IMR-90 (cell line): ENCODE data around the gene NACC1. TPM values are rescaled to one million over a fixed set of nuclear protein-coding genes. Genes with fewer than 3 reads are reported as not detected.

Experiments used
- ATAC-seq: fragments of 200-7000 bp; cut with Tn5 transposase; 2 replicates; pipeline ENCODE4 v1.9.1; 2020; ENCODE audit warnings: low read depth, mild to moderate bottlenecking, moderate library complexity
- BruUV-seq: library from RNA; stranded (reverse); fragments of 400-500 nt; replicated peaks from 2 replicates; lab custom pipeline; 2021; lab: Mats Ljungman, UMichigan
- CTCF ChIA-PET: fragments of 300-600 bp; formaldehyde crosslinking; extraction: SDS; loops from one replicate; lab custom pipeline; 2021; ENCODE audit warnings: antibody characterized with exemption; lab: Yijun Ruan, JAX
- POLR2A ChIA-PET: fragments of 300-600 bp; sonication (Branson Sonifier 250); formaldehyde crosslinking; loops from one replicate; lab custom pipeline; 2022; ENCODE audit warnings: antibody characterized with exemption; ENCODE audit not compliant: unreplicated experiment; lab: Charles Lee
- DNase-seq: peaks from one replicate; pipeline ENCODE4 v3.0.0; 2013
- H2AFZ ChIP-seq: replicated peaks from 2 replicates; pipeline ENCODE3; 2013; ENCODE audit warnings: low read length, mild to moderate bottlenecking; ENCODE audit not compliant: poor library complexity
- H2AK5ac ChIP-seq: 2 replicates; pipeline ENCODE4 v1.6.1; 2013; ENCODE audit warnings: low read depth, low read length, inconsistent platforms
- H2AK9ac ChIP-seq: replicated peaks from 2 replicates; pipeline ENCODE3; 2013; ENCODE audit warnings: mild to moderate bottlenecking, low read depth, low read length, moderate library complexity; ENCODE audit not compliant: poor library complexity
- H2BK120ac ChIP-seq: 2 replicates; pipeline ENCODE4 v1.6.1; 2013; ENCODE audit warnings: low read depth, low read length, inconsistent platforms
- H2BK15ac ChIP-seq: 3 replicates; pipeline ENCODE4 v1.6.1; 2013; ENCODE audit warnings: low read depth, low read length, inconsistent platforms
- H2BK20ac ChIP-seq: 2 replicates; pipeline ENCODE4 v1.6.1; 2013; ENCODE audit warnings: low read depth, mild to moderate bottlenecking, inconsistent platforms, low read length, moderate library complexity
- H2BK5ac ChIP-seq: 2 replicates; pipeline ENCODE4 v1.6.1; 2013; ENCODE audit warnings: mild to moderate bottlenecking, low read depth, low read length, inconsistent platforms; ENCODE audit not compliant: poor library complexity, severe bottlenecking
- H3K14ac ChIP-seq: replicated peaks from 2 replicates; pipeline ENCODE4 v1.6.1; 2013; ENCODE audit warnings: low read depth, low read length, inconsistent platforms
- H3K18ac ChIP-seq: 2 replicates; pipeline ENCODE4 v1.6.1; 2013; ENCODE audit warnings: low read depth, low read length, control low read depth
- H3K23ac ChIP-seq: 2 replicates; pipeline ENCODE4 v1.6.1; 2013; ENCODE audit warnings: low read depth, low read length, inconsistent platforms
- H3K27ac ChIP-seq: 2 replicates; pipeline ENCODE4 v1.5.1; 2013; ENCODE audit warnings: mild to moderate bottlenecking, control low read depth, low read length; ENCODE audit not compliant: insufficient read depth
- H3K27me3 ChIP-seq: 2 replicates; pipeline ENCODE4 v1.6.1; 2013; ENCODE audit warnings: low read length; ENCODE audit not compliant: control insufficient read depth, insufficient read depth
- H3K36me3 ChIP-seq: 2 replicates; pipeline ENCODE4 v1.6.1; 2013; ENCODE audit warnings: low read length, mixed read lengths; ENCODE audit not compliant: control insufficient read depth, insufficient read depth
- H3K4ac ChIP-seq: 2 replicates; pipeline ENCODE4 v1.6.1; 2013; ENCODE audit warnings: low read depth, low read length, inconsistent platforms
- H3K4me1 ChIP-seq: 2 replicates; pipeline ENCODE4 v1.6.1; 2013; ENCODE audit warnings: low read length, mixed read lengths; ENCODE audit not compliant: control insufficient read depth, insufficient read depth
- H3K4me2 ChIP-seq: 2 replicates; pipeline ENCODE4 v1.6.1; 2013; ENCODE audit warnings: low read depth, mild to moderate bottlenecking, control low read depth, low read length, moderate library complexity
- H3K4me3 ChIP-seq: 2 replicates; pipeline ENCODE4 v1.5.1; 2013; ENCODE audit warnings: low read depth, mild to moderate bottlenecking, control low read depth, low read length, moderate library complexity; ENCODE audit not compliant: insufficient read depth
- H3K56ac ChIP-seq: 2 replicates; pipeline ENCODE4 v1.6.1; 2013; ENCODE audit warnings: low read length, inconsistent platforms; ENCODE audit not compliant: insufficient read depth; ENCODE audit errors: extremely low read depth
- H3K79me1 ChIP-seq, 2 experiments: 2 replicates each; pipeline ENCODE4 v1.6.1; 2013; ENCODE audit warnings: low read length in 2 of 2, inconsistent platforms in 1 of 2, low read depth in 1 of 2
- H3K9ac ChIP-seq: 2 replicates; pipeline ENCODE4 v1.6.1; 2013; ENCODE audit warnings: low read depth, low read length, control low read depth
- H3K9me1 ChIP-seq: 2 replicates; pipeline ENCODE4 v1.6.1; 2013; ENCODE audit warnings: low read length, inconsistent platforms; ENCODE audit not compliant: insufficient read depth
- H3K9me3 ChIP-seq: 2 replicates; pipeline ENCODE4 v1.6.1; 2013; ENCODE audit warnings: low read length; ENCODE audit not compliant: control insufficient read depth, insufficient read depth
- H4K20me1 ChIP-seq: 2 replicates; pipeline ENCODE4 v1.6.1; 2013; ENCODE audit warnings: low read length, inconsistent platforms; ENCODE audit not compliant: insufficient read depth
- H4K5ac ChIP-seq: 2 replicates; pipeline ENCODE4 v1.6.1; 2013; ENCODE audit warnings: mild to moderate bottlenecking, low read depth, low read length, control low read depth
- H4K8ac ChIP-seq, 2 experiments: 2 replicates each; pipeline ENCODE4 v1.6.1; 2013; ENCODE audit warnings: low read depth in 2 of 2, low read length in 2 of 2, control low read depth in 1 of 2, inconsistent platforms in 1 of 2
- H4K91ac ChIP-seq: 2 replicates; pipeline ENCODE4 v1.6.1; 2013; ENCODE audit warnings: low read depth, low read length, inconsistent platforms; ENCODE audit not compliant: insufficient read depth
- BHLHE40 ChIP-seq: fragments of 150-350 bp; IDR thresholded peaks from 2 replicates; pipeline ENCODE4 v1.6.1; 2016; ENCODE audit warnings: mild to moderate bottlenecking, low read depth, low read length
- CEBPB ChIP-seq: IDR thresholded peaks from 2 replicates; pipeline ENCODE4 v1.6.1; 2012; ENCODE audit warnings: low read depth, low read length, improper control_type of control experiment
- CTCF ChIP-seq: conservative IDR thresholded peaks from 2 replicates; pipeline ENCODE4 v1.5.1; 2012; ENCODE audit warnings: mild to moderate bottlenecking, low read depth, low read length, improper control_type of control experiment
- MAFK ChIP-seq: IDR thresholded peaks from 2 replicates; pipeline ENCODE4 v1.6.1; 2012; ENCODE audit warnings: low read depth, low read length, improper control_type of control experiment
- MAZ ChIP-seq: IDR thresholded peaks from 2 replicates; pipeline ENCODE4 v1.6.1; 2012; ENCODE audit warnings: low read depth, mild to moderate bottlenecking, low read length, improper control_type of control experiment, moderate library complexity, borderline replicate concordance
- MXI1 ChIP-seq: IDR thresholded peaks from 2 replicates; pipeline ENCODE4 v1.6.1; 2012; ENCODE audit warnings: low read depth, mild to moderate bottlenecking, low read length, moderate library complexity, borderline replicate concordance
- POLR2A ChIP-seq: IDR thresholded peaks from 2 replicates; pipeline ENCODE4 v1.6.1; 2012; ENCODE audit warnings: mild to moderate bottlenecking, low read depth, low read length
- RCOR1 ChIP-seq: IDR thresholded peaks from 2 replicates; pipeline ENCODE4 v1.6.1; 2012; ENCODE audit warnings: mild to moderate bottlenecking, low read length, improper control_type of control experiment; ENCODE audit not compliant: insufficient replicate concordance
- WGBS, 2 experiments: methylation state at CpG; one replicate each; pipeline versions ENCODE4 v1.1.5 to v1.1.7; 2013; ENCODE audit warnings: missing lambda C conversion rate in 2 of 2; ENCODE audit not compliant: insufficient read length in 1 of 2; ENCODE audit errors: extremely low coverage in 2 of 2; 5-methylcytosine and 5-hydroxymethylcytosine counted together
- dilution Hi-C: fragments of 300-500 bp; cut with HindIII; formaldehyde crosslinking; loops from one replicate; pipeline ENCODE4 v1.14.3; 2018; ENCODE audit warnings: low sequenced_read_pairs; ENCODE audit not compliant: unreplicated experiment
- in situ Hi-C: fragments of 300-500 bp; cut with MboI; formaldehyde crosslinking; loops from 3 replicates; pipeline ENCODE4 v1.14.3; 2019; ENCODE audit warnings: low sequenced_read_pairs, inconsistent platforms, mixed read lengths
- intact Hi-C: fragments of 100-400 bp; cut with micrococcal nuclease; formaldehyde crosslinking; loops from 2 replicates; pipeline ENCODE4 v1.10.0; 2022
- polyA plus RNA-seq, 3 experiments: library from polyadenylated mRNA; depleted of rRNA; stranded (reverse); fragments of >200 nt; gene quantifications; 2 replicates each; pipeline ENCODE4 v1.2.3, GENCODE V29; 2012; ENCODE audit warnings: low replicate concordance in 1 of 3
- total RNA-seq: library from RNA; depleted of rRNA; stranded (reverse); fragments of >200 nt; gene quantifications from 2 replicates; pipeline ENCODE4 v1.2.3, GENCODE V29; 2012
- TF ChIP-seq, protein P1 (sequence below): fragments of 150-350 bp; IDR thresholded peaks from 2 replicates; pipeline ENCODE4 v1.6.1; 2017; ENCODE audit warnings: mild to moderate bottlenecking, antibody characterized with exemption, low read length, low read depth

The NACC1 gene
- total and polyA plus RNA-seq, 2 of the 4 experiments (the other 2 are of a cell fraction) = 42.5 to 181 TPM

DNA sequence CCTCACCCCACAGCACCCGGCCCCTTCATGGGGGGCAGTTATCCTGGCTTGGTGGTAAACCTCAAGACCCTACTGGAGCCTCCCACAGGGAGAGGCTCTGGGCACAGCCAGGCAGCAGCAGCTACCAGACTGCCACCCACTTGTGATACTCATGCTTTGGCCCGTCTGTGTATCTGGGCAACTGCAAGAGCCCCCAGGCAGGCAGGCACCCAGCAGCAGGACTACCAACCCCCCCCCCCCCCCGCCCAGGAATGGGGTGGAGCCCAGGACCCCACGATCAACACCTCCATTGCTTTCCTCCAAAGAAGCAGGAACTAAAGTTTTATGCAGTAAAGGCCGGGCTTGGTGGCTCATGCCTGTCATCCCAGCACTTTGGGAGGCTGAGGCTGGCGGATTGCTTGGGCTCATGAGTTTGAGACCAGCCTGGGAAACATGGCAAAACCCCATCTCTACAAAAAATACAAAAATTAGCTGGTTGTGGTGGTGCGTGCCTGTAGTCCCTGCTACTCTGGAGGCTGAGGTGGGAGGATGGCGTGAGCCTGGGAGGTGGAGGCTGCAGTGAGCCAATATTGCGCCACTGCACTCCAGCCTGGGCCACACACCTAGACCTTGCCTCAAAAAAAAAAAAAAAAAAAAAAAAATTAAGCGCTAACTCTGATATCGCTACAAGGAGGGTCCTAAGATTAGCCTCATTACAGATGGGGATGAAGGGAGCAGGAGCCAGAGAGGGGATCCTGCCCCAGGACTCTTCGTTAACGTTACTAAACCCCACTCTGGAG lies 14.3 kb upstream of the NACC1 start:
- ChIA-PET POLR2A (no interaction called here), CTCF (no interaction called here)
- no peak overlapping the region for H3K4ac ChIP-seq
- no peak overlapping the region for H2BK120ac ChIP-seq
- peaks cover 16% of the 10 kb centered on the region for H3K36me3 ChIP-seq
- no peaks in the 10 kb centered on the region; the same call in 1 of the 2 replicates for H4K20me1 ChIP-seq
- H3K9ac ChIP-seq = no peak overlapping the region
- no peaks in the 10 kb centered on the region for H3K9me3 ChIP-seq
- 100% methylated on average over 1 of the region's 13 CpGs; no CpG with 5 or more reads in 1 of the 2 experiments for WGBS, 2 experiments
- H3K27ac ChIP-seq = no peak overlapping the region
- no peak overlapping the region for H4K8ac ChIP-seq
- dilution Hi-C loops = no loop called here
- no peak for TF ChIP-seq CEBPB
- TF ChIP-seq MXI1 = no peak
- no peak for TF ChIP-seq CTCF
- TF ChIP-seq MAZ = no peak
- TF ChIP-seq MAFK = no peak
- no peak for TF ChIP-seq BHLHE40
- TF ChIP-seq, protein P1, sequence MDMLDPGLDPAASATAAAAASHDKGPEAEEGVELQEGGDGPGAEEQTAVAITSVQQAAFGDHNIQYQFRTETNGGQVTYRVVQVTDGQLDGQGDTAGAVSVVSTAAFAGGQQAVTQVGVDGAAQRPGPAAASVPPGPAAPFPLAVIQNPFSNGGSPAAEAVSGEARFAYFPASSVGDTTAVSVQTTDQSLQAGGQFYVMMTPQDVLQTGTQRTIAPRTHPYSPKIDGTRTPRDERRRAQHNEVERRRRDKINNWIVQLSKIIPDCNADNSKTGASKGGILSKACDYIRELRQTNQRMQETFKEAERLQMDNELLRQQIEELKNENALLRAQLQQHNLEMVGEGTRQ = no peak
- TF ChIP-seq RCOR1 = no peak
- TF ChIP-seq POLR2A = no peak
- no peak overlapping the region for H3K23ac ChIP-seq
- no peaks in the 10 kb centered on the region for H3K27me3 ChIP-seq
- no peak overlapping the region for H3K18ac ChIP-seq
- H2AK5ac ChIP-seq = peak overlapping the region; percentile 59; the same call in 1 of the 2 replicates
- intact Hi-C loops = no loop called here
- no peak overlapping the region for H2BK20ac ChIP-seq
- H4K5ac ChIP-seq = no peak overlapping the region
- H2AK9ac ChIP-seq = no peak overlapping the region
- H2BK5ac ChIP-seq = no peak overlapping the region
- ATAC-seq (no peak), DNase-seq (no peak)
- H2AFZ ChIP-seq = no peak overlapping the region
- no peak overlapping the region for H3K56ac ChIP-seq
- no peak overlapping the region for H4K91ac ChIP-seq
- H3K4me1 ChIP-seq = peaks cover 10% of the 10 kb centered on the region
- no peak overlapping the region for H3K4me3 ChIP-seq
- BruUV-seq = no TSS peak
- H3K14ac ChIP-seq = no peak overlapping the region
- H3K79me1 ChIP-seq = peaks cover 0 to 17% of the 10 kb centered on the region in 2 experiments; a peak in 1 of 4 replicates
- H2BK15ac ChIP-seq = no peak overlapping the region
- no peak overlapping the region for H3K4me2 ChIP-seq
- in situ Hi-C loops = no loop called here
- H3K9me1 ChIP-seq = 0 out of 2 replicates have a peak, but pooled peaks cover 4% of the 10 kb centered on the region
